Astrocyte of the spinal cord (primary cell): ENCODE results near the gene ACSS2.
A peak's percentile ranks its signal among the peaks of the same experiment; 100 is the strongest.

ENCODE experiments used
- DNase-seq: peaks from one replicate; pipeline ENCODE4 v3.0.0; 2011; ENCODE audit warnings: low read depth, low spot score
- H3K4me3 ChIP-seq: 2 replicates; pipeline ENCODE4 v1.5.1; 2011; ENCODE audit warnings: low read depth, mild to moderate bottlenecking, low read length, moderate library complexity
- in situ Hi-C: cut with HindIII; loops from 2 replicates; pipeline ENCODE4 v1.10.0; 2017; ENCODE audit warnings: low sequenced_read_pairs
- TF ChIP-seq, protein P1 (sequence below): IDR thresholded peaks from 2 replicates; pipeline ENCODE4 v1.5.1; 2012; ENCODE audit warnings: low read depth, mild to moderate bottlenecking, low read length, inconsistent platforms

Gene ACSS2

DNA sequence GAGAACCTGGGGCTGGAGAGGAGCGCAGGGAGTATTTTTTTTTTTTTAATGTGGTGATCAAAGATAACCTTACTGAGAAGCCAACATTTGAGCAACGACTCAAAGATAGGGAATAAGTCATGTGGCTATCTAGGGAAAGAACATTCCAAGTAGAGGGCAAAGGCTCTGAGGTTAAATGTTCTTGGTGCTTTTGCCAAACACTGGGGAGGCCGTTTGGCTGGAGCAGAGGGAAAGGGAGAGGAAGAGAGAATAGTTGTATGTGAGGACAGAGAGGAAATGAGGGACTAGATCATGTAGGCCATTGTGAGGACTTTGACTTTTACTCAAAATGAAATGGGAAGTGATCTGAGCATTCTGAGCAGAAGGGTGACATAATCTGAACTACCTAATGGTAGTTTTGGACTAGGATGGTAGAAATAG lies 27.8 kb downstream of the ACSS2 start:
- in situ Hi-C loops = no loop called here
- no peak overlapping the region for H3K4me3 ChIP-seq
- no peak for DNase-seq
- TF ChIP-seq, protein P1, sequence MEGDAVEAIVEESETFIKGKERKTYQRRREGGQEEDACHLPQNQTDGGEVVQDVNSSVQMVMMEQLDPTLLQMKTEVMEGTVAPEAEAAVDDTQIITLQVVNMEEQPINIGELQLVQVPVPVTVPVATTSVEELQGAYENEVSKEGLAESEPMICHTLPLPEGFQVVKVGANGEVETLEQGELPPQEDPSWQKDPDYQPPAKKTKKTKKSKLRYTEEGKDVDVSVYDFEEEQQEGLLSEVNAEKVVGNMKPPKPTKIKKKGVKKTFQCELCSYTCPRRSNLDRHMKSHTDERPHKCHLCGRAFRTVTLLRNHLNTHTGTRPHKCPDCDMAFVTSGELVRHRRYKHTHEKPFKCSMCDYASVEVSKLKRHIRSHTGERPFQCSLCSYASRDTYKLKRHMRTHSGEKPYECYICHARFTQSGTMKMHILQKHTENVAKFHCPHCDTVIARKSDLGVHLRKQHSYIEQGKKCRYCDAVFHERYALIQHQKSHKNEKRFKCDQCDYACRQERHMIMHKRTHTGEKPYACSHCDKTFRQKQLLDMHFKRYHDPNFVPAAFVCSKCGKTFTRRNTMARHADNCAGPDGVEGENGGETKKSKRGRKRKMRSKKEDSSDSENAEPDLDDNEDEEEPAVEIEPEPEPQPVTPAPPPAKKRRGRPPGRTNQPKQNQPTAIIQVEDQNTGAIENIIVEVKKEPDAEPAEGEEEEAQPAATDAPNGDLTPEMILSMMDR = no peak

DNA sequence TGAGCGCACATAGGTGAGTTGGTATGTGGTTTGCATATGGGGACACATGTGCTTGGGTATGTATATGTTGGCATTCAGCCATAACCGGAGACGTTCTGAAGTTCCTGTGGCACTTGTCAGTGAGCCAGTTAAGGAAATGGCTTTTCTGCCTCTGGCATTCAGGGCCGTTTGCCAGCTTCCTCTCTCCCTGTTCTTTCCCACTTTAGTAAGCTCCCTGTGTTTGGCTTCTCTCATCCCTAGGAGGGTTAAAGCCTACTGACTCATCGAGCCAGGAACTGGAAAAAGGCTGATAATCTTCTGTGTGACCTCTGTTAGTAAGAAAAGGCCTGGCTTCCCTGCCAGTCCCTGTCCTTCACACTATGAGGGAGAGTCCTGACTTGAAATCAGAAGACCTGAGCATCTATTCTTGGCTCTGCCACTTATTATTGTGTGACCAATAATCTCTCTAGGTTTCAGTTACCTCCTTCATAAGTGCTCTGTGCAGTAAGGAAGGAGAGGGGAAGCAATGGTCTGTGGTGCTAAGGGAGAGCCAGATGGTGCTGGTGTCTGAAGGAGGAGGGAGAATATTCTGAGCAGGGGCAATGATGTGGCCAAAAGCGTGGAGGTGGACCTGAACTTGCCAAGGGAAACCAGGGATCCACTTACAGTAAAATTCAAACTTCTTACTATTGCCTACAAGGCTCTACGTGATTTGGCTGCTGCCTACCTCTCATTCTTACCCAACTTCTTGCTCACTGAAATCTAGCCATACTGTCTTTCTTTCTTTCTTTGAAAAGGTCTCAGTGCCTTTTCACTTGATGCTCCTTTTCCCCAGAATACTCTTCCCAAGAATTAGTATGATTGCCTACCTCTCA lies 31.4 kb downstream of the ACSS2 start:
- DNase-seq = peak; percentile 84
- no peak overlapping the region for H3K4me3 ChIP-seq
- TF ChIP-seq, protein P1 = no peak
- in situ Hi-C loops = no loop called here

- H3K4me3 ChIP-seq = no peak overlapping the region
- no peak for DNase-seq
- in situ Hi-C loops = no loop called here
- TF ChIP-seq, protein P1 = no peak
Observed at GRCh38 chr20:34915131-34915530, 38.7 kb downstream of the ACSS2 start.

GRCh38 chr20:34915749-34916455 lies 39.5 kb downstream of the ACSS2 start:
- no peak for DNase-seq
- TF ChIP-seq, protein P1 = no peak
- no peak overlapping the region for H3K4me3 ChIP-seq
- in situ Hi-C loops = no loop called here

DNA sequence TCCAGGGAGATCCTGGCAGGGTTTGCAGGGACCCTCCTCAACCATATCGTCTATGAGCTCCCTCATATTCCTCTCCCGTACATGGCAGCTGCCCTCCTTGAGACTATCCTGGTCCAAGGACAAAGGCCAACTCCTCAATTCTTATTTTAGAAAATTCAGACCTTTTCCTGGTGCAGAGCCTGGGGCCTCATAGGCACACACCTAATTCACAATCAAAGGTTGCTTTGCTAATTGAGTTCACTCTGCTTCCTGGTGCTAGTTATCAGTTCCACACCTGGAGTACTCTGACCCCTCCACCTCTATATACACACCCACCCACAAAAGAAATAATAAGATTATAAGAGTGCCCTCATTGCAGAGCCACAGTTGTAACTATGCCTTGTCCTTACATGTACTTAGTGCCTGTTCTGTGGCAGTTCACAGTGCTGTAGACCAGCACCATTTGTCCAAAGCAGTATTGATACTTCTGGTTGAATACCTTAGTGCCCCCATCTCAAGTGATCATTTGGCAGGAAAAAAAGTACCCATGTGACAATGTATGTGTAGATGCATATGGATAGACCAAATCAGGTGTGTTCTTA lies 40.5 kb downstream of the ACSS2 start:
- in situ Hi-C loops = no loop called here
- H3K4me3 ChIP-seq = no peak overlapping the region
- TF ChIP-seq, protein P1 = no peak
- DNase-seq = no peak

GRCh38 chr20:34920055-34920454 lies 43.6 kb downstream of the ACSS2 start:
- no peak overlapping the region for H3K4me3 ChIP-seq
- in situ Hi-C loops = no loop called here

More at GRCh38 chr20:34920055-34920454, 43.6 kb downstream of the ACSS2 start:
- TF ChIP-seq, protein P1 = no peak
- DNase-seq = no peak
